Lower leg skin (tissue), 3 donors: ENCODE measurements around the gene TXNDC16.

ENCODE experiments used
- CTCF ChIP-seq, 3 donors: fragments of 450-650 bp; IDR thresholded peaks; one replicate each; pipeline ENCODE4 v1.5.1; 2016; ENCODE audit warnings: antibody characterized with exemption in 3 of 3, mild to moderate bottlenecking in 3 of 3, moderate library complexity in 2 of 3
- POLR2A ChIP-seq, 2 donors: fragments of 450-650 bp; IDR thresholded peaks; one replicate each; pipeline ENCODE4 v1.6.1; 2016 to 2017; ENCODE audit warnings: antibody characterized with exemption in 2 of 2, mild to moderate bottlenecking in 1 of 2, moderate library complexity in 1 of 2

- TF ChIP-seq CTCF (IDR thresholded peaks at IDR 0.05) (no peak), POLR2A (IDR thresholded peaks at IDR 0.05) (no peak)
These were observed 70.4 kb downstream of the TXNDC16 start for GRCh38 chr14:52481864-52482263.
